Activated naive CD4-positive, alpha-beta T cell treated with anti-CD3 and anti-CD28 coated beads, Interleukin-2, amount 50 U/mL, for 16 hours (primary cell): ENCODE results near the gene GDF10.

Source experiments
- DNase-seq: peaks from one replicate; pipeline ENCODE4 v3.0.0-alpha.2; 2020

The GDF10 gene

DNA sequence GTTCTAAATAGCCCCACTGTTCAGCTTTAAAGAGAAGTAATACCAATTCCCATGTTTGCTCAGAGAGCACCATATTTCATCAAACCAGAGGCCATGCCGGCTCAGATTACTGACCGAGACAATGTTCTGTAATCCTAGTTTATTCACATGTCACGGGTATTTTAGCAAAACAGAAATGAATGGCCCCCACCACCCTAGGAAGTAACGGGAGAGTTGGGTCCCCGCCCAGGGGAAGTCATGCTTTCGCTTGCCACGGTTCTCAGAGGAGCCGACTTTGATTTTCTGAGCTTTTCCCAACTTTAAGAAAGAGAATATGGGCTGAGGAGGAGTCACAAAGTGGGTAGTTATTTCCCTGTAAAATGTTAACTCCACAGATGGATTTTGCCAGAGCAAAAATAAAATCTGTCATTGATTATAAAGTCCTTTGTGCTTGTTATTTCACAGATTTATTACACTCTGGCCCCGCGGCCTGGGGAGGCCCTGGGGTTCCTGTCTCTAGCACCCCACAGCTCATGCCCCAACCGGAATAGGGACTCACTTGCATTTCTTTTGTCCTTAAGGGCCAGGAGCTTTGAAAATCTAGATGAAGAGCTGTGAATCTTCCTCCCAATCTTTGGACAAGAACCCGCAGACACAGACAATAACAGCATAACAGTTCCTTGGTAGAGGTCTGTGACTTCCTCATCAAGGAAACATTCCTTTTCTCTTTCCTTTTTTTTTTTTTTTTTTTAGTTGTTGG lies 3.7 kb upstream of the GDF10 start:
- DNase-seq = no peak

DNA sequence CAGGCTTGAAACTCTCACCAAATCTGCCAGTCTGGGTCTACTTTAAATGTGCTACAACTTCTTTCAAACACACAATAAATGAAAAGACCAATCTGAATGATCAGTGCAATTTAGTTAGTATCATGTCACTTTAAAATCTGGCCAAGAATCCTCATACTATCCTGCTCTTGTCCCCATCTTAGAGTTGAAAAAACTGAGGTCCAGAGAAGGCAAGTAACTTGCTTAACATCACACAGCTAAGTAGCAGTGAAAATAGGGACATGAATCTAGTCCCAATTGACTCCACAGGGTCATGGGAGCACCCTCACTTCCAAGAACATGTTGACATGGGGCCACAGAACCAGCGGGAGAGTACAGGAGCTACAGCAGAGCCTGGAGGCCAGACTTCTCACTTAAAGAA lies 3.1 kb upstream of the GDF10 start:
- no peak for DNase-seq

DNA sequence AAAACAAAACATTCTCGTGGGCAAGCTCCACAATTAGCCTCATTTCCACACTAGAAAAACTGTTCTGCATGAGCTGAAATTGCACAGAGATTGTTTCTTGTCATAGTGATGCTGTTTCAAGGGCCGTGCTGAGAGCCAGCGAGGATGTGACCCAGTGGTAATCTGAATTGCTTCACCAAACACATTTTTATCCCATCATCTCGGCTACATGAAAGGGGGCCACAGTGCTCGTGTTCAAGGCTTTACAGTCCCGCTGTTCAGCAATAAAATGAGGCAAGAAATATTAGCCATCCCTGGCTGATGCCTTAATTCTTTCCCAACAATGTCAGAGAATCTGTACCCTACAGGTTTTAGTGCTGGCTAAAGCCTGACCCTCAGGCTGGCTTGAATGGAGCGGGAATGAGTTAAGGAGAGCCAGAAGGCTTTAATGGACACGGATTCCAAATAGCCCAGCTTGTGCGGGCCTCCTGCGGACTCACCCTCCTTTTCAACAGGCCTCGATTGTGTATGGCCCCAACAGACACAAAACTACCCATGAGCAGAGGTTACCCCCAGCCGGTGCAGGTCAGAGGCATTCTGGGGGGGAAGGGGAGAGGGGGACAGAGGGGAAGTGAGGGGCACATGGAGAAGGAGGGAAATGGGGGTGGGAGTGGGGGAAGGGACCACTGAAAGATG lies 2.0 kb upstream of the GDF10 start:
- DNase-seq = no peak

DNA sequence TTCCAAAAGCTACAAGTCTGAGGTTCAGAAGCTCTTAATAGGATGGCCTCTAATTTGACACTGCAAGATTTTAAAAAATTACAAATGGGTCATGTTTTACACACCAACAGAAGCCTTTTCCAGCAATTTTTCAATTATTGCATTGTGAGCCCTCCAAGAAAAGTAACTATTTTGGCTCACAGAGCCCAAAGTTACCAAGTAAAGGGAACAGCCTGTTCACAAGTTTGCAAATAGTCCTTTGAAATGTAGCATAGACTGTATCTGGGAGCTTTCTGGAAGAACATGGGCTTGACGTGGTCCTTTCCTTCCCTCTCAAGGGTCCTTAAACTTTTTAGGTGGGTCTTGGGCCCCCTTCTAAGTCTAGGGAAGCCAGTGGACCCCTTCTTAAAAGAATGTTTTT lies 1.3 kb upstream of the GDF10 start:
- DNase-seq = no peak

DNA sequence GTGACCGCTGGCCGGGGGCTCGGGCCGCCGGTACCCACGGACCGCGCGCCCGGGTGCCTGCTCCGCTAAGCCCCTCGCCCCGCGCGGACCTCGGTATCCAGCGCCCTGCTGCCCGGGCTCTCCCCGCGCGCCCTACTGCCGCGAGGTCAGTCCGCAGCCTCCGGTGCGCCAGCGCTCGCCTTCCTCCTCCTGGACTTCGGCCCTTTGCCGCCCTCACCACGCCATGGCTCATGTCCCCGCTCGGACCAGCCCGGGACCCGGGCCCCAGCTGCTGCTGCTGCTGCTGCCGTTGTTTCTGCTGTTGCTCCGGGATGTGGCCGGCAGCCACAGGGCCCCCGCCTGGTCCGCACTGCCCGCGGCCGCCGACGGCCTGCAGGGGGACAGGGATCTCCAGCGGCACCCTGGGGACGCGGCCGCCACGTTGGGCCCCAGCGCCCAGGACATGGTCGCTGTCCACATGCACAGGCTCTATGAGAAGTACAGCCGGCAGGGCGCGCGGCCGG lies 483 bp downstream of the GDF10 start:
- no peak for DNase-seq

DNA sequence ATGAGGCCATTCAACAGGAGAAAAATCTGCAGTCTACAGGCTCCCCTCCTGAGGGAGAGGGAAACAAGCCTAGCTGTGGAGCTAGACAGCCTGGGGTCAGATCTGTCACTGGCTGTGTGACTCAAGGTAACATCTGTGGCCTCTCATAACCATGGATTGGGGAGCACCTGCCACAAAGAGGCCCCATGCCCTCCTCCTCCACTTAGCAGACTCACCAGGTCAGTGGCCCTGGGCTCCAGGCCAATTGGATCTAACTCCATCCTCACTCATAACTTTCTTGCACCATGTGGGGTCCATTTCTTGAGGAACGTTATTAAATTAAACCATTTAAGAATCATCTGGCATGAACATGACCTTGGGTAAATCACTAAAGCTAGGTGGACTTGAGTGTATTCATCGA lies 1.8 kb downstream of the GDF10 start:
- no peak for DNase-seq

DNA sequence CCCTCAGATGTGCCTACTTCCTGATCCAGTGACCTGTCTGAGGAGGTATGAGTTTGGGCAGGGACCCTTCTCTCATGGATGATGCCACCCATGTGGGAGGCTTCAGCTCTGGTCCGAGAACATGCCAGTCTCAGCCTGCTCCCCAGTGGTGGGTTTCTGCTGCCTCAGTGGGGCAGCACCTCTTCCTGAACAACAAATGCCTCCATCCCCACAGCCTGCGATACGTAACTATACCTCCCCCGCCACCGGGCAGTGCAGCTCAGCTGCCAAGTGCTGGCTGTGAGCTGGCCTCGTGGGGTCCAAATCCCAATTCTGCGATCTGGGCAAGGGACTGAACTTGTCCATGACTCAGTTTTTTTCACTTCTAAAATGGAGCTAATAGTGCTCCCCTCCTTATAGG lies 3.1 kb downstream of the GDF10 start:
- no peak for DNase-seq

DNA sequence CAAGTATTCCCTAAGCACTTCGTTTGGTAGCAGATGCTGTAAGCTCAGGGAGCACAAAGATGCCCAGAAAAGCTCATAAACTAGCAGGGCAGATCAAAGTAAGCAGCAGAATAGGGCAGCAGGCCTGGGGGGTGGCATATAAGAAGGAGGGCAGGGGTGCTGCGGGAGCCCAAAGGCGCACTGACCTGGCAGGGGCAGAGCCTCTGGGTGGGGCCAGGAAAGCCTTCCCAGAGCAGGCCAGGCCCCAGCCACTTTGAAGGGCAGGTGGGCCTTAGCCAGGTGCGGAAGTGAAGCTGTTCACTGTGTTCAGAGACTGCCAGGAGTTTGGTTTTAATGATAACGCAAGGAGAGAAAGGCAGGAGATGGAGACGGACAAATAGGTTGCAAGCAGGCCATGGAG lies 3.9 kb downstream of the GDF10 start:
- no peak for DNase-seq

DNA sequence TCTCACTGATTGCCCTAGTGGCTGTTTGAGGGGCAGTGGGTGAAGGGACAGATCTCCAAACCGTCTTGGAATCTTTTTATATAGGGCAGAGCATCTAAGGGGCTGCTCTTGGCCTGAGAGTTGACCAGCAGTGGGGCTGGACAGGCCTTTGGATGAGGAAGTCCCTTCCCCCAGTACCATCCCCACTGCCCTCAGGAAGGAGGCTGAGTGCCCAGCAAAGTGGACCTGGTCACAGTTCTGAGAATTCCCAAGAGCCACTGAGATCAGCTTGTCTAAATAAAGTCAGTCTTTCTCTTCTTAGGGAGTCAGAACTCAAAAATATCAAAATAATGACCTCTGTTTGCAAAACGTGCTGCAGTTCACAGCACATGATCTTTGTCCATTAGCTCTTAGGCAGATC lies 5.6 kb downstream of the GDF10 start:
- DNase-seq = no peak

DNA sequence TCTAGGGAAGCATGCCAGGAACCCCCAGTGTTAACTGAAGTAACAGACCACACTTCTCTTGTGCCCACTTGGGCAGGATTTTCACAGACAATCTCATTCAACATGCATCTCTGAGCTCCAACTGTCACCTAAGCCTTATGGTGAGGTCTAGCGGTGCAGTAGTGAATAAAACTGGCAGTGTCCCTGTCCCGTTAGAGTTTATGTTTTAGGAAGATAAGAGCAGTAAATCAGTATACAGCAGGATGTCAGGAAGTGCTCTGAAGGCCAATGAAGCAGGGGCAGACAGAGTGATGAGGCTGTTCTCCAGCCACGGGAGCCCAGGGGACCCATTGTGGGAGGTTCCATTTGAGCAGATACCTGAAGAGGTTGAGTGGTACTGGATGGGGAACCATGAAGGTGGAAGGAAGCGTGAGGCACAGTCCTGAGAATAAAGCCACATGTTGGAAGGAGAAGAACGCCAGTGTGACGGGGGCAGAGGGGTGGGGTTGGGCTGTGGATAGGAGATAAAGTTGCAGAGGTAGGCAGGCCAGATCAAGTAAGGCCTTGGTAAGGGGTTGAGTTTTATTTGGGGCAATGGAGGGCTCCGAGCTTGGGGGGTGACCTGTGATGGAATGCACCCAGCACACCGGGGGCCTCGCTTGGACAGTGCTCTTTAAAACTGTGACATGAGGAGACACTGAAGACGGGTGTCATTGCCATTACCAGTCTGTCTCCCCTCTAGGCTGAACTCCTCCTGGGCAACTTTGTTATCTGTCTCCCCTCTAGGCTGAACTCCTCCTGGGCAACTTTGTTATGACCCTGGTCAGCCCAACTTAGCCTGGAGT lies 6.6 kb downstream of the GDF10 start:
- no peak for DNase-seq

DNA sequence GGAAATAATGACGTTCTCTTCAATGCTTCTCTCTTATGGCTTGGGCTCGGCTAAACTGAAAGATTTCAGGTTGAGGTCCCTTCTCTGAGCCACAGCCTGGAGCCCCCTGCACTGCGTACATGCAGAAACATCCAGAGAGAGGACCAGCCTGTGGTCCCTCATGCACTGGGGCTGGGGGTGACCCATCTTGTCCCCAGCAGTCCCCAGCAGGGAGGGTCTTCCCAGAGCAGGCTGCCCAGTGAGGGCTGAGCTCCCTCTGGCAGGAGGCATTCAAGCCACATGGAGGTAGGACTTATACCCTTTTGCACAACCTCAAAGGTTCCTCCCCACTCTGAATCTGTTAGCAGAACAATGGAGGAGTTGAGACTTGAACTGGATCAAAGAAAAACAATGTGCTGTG lies 7.4 kb downstream of the GDF10 start:
- no peak for DNase-seq

DNA sequence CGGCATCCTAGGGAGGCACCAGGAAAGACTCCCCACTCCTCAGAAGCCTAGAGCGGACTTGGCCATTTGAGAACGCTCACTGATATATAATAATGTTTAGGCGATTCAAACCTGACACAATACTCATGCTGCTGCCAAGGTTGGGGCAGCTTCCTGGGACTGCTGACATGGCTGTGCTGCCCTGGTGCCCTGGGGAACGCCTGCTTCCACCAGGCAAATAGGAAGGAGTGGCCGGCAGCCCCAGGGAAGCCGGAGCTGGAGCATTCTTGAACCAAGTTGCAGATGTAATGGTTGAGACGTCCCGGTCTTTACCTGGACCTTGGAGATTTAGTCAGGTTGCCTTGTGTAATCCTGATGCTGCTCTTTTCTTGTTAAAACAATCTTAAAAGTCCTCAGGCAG lies 8.8 kb downstream of the GDF10 start:
- DNase-seq = no peak

DNA sequence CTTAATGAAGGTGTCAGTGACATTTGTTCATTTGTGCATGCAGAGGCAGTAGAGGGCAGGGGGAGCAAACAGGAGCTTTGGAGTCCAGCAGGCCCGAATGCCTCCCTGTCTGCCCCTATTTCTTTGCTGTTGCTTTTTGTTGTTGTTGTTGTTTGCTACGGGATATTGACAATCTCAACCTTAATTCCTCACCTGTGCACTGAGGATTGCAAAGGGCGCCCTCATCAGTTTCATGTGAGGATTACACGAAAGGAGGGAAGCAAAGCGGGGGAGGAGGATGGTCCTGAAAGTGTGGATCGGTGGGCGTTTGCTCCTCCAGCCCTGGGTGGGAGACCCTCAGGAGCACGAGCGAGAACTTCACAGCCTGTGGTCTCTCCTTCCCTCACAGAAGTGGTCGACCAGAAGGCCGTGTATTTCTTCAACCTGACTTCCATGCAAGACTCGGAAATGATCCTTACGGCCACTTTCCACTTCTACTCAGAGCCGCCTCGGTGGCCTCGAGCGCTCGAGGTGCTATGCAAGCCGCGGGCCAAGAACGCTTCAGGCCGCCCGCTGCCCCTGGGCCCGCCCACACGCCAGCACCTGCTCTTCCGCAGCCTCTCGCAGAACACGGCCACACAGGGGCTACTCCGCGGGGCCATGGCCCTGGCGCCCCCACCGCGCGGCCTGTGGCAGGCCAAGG lies 9.6 kb downstream of the GDF10 start:
- DNase-seq = no peak

DNA sequence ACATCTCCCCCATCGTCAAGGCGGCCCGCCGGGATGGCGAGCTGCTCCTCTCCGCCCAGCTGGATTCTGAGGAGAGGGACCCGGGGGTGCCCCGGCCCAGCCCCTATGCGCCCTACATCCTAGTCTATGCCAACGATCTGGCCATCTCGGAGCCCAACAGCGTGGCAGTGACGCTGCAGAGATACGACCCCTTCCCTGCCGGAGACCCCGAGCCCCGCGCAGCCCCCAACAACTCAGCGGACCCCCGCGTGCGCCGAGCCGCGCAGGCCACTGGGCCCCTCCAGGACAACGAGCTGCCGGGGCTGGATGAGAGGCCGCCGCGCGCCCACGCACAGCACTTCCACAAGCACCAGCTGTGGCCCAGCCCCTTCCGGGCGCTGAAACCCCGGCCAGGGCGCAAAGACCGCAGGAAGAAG lies 10.1 kb downstream of the GDF10 start:
- DNase-seq = no peak

DNA sequence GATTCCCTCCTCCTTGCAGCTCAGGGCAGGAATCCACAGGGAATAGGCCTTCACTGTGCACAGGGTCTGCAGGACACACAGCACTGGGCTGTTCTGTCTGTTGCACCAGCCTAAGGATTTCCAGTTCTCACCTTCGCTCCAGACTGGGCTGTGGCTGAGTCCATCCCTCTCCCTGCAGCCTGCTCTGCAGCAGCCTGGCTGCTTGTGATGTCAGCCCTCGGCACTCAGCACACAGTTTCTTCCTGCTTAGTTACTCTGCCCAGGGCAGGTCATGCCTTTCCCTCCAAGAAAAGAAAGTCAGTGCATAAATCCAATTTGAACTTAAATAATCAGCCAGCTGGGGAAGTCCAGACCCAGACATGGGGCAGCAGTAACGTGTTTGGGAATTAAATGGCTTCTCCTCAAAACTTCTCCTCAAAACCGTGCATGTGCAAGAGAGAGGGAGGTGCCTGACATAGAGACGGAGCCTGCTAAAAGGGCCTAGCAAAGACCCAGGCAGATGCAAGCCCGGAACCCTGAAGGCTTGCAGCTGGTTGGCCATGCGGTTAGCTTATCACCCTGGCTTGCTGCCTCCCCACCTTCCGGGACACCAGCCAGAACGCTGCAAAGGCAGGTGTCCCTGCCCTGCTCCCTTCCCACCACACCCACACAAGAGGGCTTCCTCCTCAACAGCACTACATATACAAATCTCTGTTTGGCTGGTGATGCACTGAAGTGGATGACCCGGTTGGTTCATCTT lies 11.4 kb downstream of the GDF10 start:
- DNase-seq = peak; percentile 33

DNA sequence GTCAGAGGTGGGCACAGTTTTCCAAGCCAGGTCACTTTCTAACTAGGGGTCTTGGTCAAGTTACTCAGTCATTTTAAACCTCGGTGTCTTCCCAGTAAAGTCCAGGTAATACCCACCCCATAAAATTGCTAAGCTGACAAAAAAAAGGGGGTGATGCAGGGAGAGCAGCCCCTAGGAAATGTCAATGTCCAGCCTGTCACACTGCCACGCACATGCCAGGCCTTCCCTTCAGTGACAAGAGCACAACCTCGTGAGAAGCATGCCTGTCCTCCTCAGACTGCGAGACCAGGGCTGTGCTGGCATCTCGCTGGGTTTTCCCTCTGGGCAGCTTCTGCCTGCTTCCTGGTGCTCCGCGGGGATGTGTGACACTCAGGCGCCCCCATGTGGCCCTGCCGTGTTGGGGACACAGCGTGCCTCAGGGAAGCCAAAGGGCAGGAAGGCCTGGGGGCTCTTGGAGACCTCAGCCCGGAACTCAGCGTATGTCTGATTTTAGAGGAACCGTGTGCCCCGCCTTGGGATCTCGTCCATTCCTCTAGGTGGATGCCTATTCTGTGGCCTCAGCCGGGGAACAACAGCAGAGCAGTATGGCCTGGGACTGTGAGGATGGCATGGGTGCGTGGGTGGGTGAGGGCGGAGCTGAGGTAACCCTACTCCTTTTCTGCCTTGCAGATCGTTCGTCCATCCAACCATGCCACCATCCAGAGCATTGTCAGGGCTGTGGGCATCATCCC lies 12.1 kb downstream of the GDF10 start:
- DNase-seq = peak; percentile 89

DNA sequence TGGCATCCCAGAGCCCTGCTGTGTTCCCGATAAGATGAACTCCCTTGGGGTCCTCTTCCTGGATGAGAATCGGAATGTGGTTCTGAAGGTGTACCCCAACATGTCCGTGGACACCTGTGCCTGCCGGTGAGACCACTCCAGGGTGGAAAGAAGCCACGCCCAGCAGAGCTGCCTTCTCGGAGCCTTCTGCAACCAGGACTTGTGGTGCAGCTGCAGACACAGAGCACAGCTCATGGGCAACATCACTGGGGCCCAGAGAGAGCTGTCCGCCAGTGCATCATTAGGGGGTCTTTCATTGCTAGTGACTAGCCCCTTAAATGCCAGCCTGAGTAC lies 12.6 kb downstream of the GDF10 start:
- no peak for DNase-seq

DNA sequence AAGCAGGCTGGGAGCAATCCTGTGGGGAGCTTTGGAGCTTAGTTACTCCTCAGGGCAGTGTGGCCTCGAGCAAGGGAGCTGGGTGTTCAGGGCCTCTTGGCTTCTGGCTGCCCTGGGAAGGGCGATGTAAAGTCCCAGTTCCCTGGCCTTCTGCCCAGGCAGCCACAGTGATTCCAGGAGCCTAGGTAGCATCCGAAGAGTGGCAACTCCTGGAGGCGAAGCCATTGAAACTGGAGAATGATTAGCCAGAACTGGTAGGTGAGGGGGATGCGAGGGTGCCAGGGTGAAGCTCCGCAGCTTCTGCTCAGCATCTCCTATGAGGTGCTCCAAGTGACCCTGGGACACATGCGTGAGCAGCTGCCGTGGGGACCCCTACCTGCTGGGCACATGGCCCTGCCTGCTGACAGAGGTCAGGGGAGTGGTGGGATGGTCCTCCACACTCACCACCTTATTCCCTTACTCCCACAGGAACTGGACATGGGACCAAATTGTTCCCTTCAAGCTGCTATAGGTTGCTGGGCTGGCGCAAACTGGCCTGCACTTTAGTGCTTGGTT lies 14.5 kb downstream of the GDF10 start:
- DNase-seq = no peak

DNA sequence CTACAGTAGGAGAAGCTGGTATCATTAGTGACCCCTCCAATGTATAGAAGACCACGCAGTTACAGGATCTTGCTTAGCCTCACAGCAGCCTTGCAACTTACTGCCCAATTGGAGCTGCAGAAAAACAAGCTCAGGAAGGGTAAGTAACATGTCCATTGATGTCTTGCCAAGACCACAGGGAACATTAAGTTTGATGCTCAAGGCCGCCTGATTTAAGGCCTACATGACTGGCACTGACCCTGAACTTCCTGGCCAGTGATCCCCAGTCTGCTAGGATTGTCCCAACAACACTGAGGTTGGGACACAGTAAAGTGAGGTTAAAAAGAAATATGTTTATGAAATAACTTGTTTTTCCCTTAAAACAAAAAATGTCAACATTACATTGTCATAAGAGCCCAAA lies 15.4 kb downstream of the GDF10 start:
- DNase-seq = no peak

DNA sequence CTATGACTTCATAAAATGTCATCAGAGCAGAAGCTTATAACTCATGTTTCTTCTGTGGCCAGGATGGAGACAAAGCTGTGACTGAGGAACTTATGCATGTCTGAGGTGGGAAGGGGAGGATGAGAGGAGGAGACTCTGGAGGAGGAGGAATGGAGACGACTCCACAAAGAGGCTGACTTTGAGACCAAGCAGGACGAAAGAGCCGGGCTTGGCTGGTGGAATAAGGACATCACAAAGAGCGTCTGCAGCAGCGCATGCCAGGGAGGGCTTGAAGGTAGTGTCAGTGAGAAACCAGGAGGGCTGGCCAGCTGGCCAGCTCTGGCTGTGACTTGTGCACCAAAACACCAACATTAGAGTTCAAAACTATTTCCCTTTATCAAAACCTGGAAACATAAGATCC lies 16.1 kb downstream of the GDF10 start:
- no peak for DNase-seq

DNA sequence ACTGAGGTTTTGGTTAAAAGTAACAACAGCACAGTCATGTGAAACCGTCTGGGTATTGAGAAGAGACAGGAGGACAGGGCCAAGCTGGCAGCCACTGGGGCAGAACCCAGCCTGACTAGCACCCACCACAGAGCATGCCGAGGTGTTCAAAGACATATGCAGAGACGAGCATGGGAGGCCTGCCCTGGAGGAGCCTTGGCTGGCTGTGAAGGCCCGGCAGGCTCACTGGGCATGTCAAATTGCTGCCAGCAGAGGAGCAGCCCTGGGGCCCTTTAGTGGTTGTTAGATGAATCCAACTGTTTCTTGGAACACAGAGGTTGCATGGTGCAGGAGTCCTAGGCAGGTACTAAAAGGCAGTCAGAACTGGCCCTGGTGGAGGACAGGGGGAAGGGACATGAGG lies 17.3 kb downstream of the GDF10 start:
- DNase-seq = no peak

DNA sequence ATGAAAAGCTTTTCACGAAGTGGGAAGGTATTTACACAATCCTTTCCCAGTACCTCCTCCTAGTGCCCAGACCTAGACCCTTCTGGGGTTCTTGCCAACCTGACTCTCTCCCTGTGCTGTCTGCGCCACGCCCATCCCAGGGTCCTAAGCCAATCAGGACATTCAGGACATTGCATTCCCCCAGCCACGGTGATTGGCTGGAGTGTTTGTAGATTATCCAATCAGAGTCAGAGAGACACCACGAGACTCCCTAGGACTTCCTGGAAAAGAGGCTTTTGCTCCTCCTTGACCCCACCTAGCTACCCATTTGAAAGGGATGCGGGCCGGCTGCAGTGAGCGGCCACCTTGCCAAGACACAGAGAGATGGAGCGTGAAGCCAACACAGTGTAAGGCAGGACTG lies 18.7 kb downstream of the GDF10 start:
- no peak for DNase-seq
